HG02623 (cell line): Measurements from ENCODE around the gene ANAPC1.
"Not testable (repeated sequence)": the region's sequence is repeated elsewhere in the genome, so short reads cannot be mapped to it uniquely, and the experiment has no call there.

Source experiments
- ATAC-seq: cut with Tn5 transposase; IDR thresholded peaks from one replicate; pipeline ENCODE4 v1.9.1; 2021; ENCODE audit warnings: moderate library complexity; ENCODE audit not compliant: unreplicated experiment

ANAPC1 gene, protein sequence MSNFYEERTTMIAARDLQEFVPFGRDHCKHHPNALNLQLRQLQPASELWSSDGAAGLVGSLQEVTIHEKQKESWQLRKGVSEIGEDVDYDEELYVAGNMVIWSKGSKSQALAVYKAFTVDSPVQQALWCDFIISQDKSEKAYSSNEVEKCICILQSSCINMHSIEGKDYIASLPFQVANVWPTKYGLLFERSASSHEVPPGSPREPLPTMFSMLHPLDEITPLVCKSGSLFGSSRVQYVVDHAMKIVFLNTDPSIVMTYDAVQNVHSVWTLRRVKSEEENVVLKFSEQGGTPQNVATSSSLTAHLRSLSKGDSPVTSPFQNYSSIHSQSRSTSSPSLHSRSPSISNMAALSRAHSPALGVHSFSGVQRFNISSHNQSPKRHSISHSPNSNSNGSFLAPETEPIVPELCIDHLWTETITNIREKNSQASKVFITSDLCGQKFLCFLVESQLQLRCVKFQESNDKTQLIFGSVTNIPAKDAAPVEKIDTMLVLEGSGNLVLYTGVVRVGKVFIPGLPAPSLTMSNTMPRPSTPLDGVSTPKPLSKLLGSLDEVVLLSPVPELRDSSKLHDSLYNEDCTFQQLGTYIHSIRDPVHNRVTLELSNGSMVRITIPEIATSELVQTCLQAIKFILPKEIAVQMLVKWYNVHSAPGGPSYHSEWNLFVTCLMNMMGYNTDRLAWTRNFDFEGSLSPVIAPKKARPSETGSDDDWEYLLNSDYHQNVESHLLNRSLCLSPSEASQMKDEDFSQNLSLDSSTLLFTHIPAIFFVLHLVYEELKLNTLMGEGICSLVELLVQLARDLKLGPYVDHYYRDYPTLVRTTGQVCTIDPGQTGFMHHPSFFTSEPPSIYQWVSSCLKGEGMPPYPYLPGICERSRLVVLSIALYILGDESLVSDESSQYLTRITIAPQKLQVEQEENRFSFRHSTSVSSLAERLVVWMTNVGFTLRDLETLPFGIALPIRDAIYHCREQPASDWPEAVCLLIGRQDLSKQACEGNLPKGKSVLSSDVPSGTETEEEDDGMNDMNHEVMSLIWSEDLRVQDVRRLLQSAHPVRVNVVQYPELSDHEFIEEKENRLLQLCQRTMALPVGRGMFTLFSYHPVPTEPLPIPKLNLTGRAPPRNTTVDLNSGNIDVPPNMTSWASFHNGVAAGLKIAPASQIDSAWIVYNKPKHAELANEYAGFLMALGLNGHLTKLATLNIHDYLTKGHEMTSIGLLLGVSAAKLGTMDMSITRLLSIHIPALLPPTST (N-terminal part only)

DNA sequence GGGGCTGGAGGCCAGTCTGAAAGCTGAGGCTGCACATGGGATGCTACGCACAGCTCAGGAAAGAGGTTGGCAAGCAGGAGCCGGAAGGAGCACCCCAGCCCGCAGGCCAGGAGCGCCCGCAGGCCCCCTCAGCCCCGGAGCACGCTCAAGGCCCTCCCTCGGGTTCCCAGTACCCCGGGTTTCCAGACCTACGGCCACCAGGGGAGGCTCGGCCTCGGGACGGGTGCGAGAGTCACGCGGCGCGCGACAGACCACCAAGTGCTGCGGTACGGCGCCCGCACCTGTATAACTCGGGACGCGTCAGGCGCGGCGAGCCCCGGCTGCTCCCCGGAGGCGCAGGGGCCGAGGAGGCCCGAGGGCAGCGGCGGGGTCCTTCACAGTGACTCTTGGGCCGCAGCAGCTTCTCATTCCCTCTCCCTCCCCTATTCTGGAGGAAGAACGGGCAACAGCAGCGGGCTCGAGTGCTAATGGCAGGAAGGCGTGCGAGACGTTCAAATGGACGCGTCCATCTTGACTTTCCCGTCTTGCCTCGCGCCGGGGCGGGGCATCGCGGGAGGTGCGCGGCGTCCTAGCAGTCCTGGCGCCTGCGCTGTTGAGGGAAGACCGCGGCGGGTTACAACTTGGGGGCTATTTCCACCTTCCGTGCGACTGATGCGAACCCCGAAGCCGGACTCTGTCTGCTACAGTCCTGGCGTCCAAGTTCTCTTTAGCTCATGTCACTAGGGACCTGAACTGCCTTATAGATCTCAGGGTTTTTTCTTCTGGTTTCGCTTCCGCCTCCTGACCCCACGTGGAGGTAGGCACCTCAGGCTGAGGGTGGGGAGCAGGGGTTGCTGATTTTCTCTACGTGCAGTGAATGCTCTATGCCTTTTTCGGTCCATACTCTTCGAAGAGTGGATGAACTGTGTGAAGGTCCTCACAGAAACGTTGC is at the start of gene ANAPC1:
ANAPC1 (minus strand) TSS at position 533 of the 931 bp plus-strand sequence. CDS start 3,368 bp downstream, outside the sequence.
- peak; percentile 90 for ATAC-seq

DNA sequence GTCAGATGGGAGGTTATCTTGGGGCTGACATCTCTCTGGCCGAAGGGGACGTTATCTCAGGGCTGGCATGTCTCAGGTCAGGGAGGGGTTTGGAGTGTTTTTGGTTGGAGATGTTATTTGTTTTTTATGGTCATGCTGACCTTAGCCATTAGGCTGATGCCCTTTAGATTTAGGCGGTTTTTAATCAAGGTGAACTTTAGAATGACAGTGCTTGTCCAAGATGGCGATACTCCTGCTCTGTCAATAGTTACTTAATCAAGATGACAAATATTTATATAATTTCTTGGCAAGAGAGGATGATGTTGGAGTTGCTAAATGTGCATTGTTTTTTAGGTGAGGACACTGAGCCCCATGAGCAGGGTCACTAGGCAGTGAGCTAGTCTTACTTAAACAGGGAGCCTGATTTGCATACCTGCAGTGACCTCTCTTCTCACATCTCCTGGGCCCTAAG is 48.9 kb upstream of the ANAPC1 start:
- no peak for ATAC-seq

DNA sequence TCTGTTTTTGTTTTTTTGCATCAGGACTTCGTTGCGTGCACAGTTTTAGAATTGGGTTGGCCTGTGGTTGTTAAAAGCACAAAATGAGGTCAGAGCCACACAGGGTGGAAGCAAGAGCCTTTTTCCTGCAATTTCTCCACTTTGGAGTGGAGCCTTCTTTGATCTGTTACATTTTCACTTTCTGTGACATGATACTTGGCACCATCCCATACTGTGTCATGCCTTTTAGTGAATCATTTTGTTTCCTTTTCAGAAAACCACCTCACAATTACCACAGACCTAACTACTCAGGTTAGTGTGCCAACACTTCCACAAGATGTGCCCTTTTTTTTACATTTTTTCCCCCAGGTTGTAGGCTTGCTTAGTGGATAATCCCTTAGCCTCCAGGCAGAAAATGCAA is 46.9 kb upstream of the ANAPC1 start:
- ATAC-seq, result no peak

DNA sequence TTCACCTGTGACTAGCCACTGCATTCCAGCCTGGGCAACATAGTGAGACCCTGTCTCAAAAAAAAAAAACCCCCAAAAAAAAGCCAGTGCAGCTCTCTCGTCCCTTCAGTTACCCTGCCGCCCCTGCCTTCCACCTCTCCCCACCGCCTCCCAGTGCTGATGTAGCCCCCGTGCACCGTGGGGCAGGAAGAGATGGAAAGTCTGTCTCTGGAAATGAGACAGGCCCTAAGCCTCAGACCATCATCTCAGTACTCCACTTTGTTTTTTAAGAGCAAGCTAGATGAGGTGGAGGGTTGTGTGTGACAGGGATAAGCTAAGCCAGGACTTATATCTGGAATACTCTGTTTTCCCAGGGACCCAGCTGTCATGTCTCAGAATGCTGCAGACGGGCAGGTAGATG is 46.4 kb upstream of the ANAPC1 start:
- ATAC-seq, result no peak

DNA sequence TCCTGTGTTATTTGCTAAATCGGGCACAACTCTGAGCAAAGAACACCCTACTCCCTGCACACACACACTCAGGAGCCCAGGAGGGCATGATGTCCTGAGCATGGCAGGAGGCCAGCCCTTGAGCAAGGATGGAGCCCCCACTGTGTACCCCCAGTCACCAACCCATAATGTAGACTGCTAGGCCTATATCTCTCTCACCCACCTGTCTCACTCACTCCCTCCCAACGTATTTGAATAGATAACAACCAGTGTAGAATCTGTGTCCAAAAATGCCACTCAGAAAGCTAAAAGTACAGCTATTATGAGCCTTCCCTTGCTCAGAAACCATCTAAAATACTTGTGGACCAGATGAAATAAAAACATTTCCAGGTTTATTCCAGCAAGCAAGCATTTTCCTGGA is 43.7 kb upstream of the ANAPC1 start:
- no peak for ATAC-seq

DNA sequence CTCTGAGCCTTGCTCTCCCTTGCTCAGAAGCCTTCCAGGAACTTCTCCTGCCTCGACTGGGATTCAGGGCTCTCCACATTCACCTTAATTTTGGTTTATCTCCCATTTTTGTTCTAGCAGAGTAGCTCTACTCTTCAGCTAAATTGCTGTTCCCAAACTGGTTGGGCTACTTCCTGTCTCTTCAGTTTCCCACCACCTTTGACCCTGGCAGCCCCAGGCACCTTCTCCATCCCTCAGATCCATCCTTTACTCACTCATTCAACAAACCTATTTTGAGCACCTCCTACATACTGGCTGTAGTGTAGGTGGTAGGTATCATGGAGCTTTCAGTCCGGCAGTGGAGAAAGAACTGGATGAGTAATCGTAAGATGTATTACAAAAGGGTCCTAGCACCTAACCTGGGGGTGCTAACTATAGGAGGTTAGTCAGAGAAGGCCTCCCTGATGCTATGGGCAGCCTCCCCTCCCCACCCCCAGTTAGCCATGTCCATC is 40.7 kb upstream of the ANAPC1 start:
- no peak for ATAC-seq

DNA sequence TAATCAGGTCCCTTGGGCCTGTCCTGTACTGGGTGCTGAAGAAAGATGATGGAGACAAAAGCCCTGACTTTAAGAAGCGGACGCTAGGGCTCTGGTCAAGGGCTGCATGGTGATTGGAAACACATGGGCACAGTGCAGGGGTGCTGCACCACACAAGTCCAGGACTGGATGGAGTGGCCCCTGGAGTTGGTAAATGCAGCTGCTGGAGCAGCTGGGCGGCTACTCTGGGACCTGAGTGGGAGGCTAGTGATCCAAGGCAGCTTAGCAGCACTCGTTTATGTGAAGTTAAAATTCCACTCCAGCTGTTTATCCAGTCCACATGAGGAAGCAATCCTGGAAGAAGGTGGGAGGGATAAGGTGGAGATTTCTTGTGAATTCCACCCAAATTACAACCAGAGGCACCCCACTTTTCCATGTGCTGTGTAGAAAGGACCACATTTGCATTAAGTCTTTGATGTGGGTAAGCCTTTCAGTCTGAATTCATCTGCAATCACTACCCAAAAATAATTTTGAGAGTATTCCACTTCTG is 39.3 kb upstream of the ANAPC1 start:
- no peak for ATAC-seq

DNA sequence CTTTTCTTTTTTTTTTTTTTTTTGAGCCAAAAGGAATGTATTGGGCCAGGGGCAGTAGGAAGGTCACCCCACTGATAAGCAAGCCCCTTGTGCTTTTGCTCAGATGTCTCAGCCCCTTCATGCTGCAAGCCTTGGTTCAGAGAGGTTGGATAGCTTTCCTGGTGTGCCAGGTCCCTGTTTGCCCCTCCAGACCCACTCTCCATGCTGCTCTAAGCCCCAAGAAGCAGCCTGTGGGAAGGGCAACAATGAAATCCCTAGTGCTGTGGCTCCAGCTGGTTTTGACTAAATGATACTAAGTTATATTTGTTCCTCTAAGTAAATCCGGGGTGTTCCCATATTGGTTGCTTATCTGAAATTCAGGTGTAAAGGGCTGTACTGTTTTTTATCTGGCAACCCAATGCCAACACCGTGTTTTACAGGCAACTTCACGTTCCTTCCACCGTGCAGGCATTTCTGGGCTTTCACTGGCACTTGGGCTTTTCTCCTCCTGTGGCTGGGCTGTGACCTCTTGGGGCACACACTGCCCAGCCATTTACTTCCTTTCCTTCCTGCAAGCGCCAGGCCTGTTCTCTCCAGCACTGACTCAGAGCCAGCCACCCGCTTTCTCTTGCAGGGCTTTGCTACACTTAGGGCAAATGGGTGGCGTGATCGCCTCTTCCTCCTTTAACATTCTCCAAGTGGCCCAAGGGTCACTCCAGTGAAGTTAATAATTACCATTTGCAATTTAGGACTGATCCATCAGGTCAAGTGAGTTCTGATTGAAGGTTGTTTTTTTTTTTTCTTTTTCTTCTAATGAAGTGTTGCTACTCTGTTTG is 36.0 kb upstream of the ANAPC1 start:
- ATAC-seq, result no peak

DNA sequence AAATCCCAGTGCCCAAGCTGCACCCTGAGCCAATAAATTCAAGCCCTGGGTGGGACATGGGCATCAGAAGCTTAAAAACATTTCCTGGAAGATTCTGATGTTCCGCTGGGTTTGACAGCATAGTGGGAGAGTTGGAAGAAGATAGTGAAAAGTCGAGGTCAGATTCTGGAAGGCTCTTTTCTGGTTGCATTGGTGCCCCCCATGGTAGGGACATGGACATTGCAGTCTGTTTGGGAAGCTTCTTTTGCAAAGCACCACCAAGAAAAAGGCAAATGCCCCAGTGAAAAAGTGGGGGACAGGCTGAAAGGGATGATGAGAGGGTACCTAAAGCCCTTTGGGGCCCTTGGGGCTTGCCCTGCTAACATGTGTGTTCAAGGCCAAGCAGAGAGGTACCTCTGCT is 35.4 kb upstream of the ANAPC1 start:
- ATAC-seq, result no peak

DNA sequence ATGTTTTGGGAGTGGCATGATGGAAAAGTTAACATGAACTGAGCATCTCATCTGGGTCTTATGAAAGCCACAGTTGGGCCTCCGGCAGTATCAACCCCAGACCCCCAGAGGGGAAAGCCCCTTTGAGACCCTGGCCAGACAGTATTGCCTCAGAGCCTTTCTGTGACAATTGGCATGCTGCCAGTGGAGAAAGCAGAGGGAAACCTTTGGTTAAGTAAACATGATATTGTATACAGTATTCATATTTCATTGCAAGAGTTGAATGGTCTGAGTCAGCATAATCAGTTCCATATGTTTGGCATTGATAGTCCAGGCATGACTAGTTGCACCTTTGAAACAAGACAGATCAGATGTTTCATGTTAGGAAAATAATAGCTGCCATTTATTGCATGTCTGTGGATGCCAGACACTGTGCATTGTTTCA is 34.4 kb upstream of the ANAPC1 start:
- ATAC-seq, result no peak

DNA sequence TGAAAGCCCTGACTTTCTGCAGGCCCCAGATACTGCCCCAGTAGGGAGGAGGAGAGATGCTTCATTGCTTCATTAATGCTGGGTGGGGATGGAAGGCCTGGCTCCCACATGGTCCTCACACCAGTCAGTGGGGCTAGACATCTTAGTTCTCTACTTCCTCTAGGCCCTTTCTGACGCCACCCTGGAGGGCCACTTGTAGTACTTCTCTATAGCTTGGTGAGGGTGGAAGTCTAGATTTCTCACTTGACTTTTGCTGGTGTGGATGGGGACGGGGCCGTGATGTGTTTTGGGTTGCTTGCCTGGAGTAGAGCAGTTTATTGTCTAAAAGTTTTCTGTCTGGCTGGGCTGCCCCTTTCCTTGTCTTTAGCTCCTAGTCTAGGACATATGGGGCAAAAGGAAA is 33.1 kb upstream of the ANAPC1 start:
- no peak for ATAC-seq

DNA sequence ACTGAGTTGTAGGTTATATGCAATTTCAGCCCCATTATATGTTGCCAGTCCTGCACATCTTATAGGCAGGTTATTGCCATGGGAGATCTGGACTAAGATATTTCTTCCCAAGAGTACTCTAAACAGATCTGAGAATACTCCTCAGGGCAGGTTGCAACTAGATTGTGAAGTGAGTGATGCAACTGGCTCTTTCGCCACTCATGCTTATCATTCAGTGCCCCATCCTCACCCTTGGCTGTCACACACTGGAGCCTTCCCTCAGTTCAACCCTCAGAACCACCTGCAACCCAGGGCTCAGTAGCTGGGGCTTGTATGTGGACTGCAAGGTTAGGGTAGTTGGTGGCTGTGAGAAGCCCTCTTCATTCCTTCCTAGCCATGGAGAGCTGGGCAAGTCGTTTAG is 28.6 kb upstream of the ANAPC1 start:
- no peak for ATAC-seq

DNA sequence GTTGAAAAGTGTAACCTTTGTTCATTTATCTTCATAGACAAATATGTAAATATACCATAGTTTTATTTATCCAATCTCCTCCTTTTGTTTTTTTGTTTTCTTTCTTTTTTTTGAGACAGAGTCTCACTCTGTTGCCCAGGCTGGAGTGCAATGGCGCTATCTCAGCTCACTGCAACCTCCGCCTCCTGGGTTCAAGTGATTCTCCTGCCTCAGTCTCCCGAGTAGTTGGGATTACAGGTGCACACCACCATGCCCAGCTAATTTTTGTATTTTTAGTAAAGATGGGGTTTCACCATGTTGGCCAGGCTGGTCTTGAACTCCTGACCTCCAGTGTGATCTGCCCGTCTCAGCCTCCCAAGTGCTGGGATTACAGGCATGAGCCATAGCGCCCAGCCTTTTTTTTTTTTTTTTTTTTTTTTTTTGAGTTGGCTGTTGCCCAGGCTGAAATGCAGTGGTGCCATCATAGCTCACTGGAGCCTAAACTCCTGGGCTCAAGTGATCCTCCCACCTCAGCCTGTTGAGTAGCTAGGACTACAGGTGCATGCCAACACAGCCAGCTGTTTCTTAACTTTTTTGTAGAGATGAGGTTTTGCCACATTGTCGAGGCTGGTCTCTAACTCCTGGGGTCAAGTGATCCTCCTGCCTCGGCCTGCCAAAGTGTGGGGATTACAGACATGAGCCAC is 27.4 kb upstream of the ANAPC1 start:
- not testable (repeated sequence) for ATAC-seq

DNA sequence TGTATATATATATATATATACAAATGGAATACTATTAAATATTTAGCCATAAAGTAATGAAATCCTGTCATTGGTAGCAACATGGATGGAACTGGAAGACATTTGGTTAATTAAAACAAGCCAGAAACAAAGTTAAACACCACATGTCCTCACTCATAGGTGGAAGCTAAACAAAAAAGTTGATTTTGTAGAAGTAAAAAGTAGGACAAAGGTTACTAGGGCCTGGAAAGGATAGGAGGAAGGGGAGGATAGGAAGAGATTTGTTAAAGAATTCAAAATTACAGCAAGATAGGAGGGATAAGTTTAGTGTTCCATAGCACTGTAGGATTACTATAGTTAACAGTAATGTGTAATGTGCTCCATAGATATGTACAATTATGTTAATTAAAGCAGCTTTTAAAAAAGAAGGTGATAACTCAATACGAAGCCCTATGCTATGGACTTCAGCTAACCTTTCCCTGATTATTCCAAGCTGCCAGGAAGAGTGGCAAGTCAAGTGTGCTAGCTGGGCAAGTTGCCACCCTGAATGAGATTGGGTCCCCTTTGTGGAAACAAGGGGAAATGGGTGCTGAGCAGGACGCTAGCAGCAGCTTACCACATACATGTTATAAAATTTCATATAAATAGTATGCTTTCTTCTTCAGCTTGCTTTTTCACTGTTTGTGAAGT is 26.8 kb upstream of the ANAPC1 start:
- no peak for ATAC-seq

DNA sequence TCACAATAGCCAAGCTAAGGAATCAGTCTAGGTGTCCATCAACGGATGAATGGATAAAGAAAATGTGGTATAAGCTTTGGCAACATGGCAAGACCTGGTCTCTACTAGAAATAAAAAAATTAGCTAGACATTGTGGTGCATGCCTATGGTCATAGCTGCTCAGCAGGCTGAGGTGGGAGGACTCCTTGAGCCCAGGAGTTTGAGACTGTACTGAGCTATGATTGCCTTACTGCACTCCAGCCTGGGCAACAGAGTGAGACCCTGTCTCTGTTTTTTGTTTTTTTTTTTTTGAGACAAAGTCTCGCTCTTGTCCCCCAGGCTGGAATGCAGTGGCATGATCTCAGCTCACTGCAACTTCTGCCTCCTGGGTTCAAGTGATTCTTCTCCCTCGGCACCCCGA is 26.0 kb upstream of the ANAPC1 start:
- ATAC-seq, result not testable (repeated sequence)

DNA sequence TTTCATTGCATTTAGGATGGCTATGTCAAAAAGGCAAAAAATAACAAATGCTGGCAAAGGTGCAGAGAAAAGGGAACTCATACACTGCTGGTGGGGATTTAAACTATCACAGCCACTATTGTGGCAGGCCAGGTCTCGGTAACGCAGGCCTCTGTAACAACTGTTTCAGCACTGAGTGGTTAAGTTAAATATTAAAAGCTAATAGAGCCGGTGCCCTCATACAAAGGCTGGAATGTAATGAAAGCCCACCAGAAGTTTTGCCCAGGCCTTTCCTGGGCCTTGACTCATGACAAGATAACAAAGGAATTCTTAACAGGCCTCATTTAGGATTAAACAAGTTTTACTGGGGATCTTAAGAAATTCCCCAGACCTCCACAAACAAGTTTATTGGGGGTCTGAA is 25.1 kb upstream of the ANAPC1 start:
- ATAC-seq, result no peak

DNA sequence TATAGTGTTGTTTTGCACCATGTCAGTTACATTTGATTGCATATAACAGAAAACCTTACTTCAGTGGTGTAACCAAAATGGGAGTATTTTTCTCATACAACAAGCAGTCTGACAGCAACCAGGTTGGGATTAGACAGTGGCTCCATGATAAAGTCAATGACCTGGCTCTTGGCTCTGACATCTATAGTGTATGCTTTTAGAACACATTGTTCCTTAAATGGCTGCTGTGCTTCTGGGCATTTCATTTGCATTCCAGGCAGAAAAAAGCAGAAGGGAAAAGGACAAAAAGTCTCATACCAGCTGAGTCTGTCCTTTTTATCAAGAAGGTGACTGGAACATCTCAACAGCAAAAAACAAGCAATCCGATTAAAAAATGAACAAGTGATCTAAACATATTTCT is 24.6 kb upstream of the ANAPC1 start:
- no peak for ATAC-seq
